ENCODE measurements around the gene PSENEN. TPM values are rescaled to one million over a fixed set of nuclear protein-coding genes. Genes with fewer than 3 reads are reported as not detected.

PSENEN gene
- total and polyA plus RNA-seq, 2 donors (not counting 1 experiment from before 2014, with no cell fraction given): 16.0 to 31.4 TPM

DNA sequence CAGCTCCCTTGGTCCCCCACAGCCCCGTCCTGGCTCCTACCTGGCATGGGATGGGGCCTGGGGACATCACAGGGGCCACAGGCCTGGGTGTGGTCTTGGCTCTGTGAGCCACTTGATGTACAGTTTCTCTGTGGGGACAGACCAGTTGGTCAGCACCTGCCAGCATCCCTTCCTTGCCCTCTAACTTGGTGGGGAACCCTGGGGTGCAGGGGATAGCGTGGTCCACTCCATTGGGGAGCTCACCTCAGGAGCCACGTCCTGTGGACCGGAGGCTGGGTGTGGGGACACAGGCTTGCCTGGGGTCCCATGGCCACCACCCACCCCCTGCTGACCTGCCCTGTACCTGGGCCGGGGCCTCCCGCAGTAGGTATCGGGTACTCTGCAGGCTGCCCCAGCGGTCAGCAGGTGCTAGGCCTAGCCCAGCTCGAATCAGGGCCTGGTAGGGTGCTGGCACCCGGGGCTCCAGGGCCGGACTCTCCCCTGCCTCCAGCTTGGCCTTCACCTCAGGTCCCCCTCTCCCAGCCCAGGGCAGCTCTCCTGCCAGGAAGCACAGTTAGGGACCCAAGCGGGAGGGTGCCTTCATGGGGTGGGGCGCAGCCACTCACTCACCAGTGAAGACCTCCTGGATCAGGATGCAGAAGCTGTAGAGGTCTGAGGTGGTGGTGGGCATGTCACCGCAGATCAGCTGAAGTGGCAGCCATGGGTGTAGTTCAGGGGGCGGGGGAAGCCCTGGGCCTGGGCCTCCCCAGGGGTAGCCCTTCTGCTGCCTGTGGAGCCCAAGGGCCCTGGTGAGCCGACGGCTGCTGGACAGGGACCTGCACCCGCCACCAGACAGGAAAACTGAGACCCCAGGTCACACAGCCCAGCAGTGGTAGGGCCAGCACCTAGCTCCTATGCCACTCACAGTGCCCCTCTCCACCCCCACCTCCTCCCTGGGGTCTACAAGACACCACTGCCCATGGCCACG, 44.8 kb downstream of the PSENEN start:
- H3K36me3 ChIP-seq (ENCODE audit: control insufficient read depth, insufficient read depth, low read length): no peaks in the 10 kb centered on the region
- H2AFZ ChIP-seq (ENCODE audit: low read length): no peak overlapping the region
- H4K20me1 ChIP-seq (ENCODE audit: control insufficient read depth, extremely low read depth, insufficient read depth, low read length): no peaks in the 10 kb centered on the region
- DNase-seq (ENCODE audit: low read depth in 2 of 2): no peak
- no peak overlapping the region for H3K9ac ChIP-seq (ENCODE audit: insufficient read depth, low read length)
- H3K4me2 ChIP-seq (ENCODE audit: extremely low read depth, insufficient read depth, low read length): no peak overlapping the region
- no peaks in the 10 kb centered on the region for H3K27me3 ChIP-seq (ENCODE audit: control insufficient read depth, insufficient read depth, low read length)
- H3K4me3 ChIP-seq (replicated peaks in 1 of 4; ENCODE audit: control extremely low read depth in 1 of 4, insufficient read depth in 1 of 4, low read depth in 3 of 4, low read length in 4 of 4): no peak overlapping the region
- no peaks in the 10 kb centered on the region for H3K9me3 ChIP-seq (ENCODE audit: control insufficient read depth, insufficient read depth, low read depth, low read length)
- H3K27ac ChIP-seq (ENCODE audit: insufficient read depth, low read length): no peak overlapping the region
- no peaks in the 10 kb centered on the region for H3K79me2 ChIP-seq (ENCODE audit: control insufficient read depth, insufficient read depth, low read length)
- TF ChIP-seq, protein P1, sequence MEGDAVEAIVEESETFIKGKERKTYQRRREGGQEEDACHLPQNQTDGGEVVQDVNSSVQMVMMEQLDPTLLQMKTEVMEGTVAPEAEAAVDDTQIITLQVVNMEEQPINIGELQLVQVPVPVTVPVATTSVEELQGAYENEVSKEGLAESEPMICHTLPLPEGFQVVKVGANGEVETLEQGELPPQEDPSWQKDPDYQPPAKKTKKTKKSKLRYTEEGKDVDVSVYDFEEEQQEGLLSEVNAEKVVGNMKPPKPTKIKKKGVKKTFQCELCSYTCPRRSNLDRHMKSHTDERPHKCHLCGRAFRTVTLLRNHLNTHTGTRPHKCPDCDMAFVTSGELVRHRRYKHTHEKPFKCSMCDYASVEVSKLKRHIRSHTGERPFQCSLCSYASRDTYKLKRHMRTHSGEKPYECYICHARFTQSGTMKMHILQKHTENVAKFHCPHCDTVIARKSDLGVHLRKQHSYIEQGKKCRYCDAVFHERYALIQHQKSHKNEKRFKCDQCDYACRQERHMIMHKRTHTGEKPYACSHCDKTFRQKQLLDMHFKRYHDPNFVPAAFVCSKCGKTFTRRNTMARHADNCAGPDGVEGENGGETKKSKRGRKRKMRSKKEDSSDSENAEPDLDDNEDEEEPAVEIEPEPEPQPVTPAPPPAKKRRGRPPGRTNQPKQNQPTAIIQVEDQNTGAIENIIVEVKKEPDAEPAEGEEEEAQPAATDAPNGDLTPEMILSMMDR (conservative IDR thresholded peaks at IDR 0.05 in 1 of 2, IDR thresholded peaks at IDR 0.05 in 1 of 2; ENCODE audit: low read depth in 1 of 2, low read length in 2 of 2): no peak
- no peak for TF ChIP-seq EZH2 (IDR thresholded peaks at IDR 0.05; ENCODE audit: low read length, missing control alignments)
- H3K4me1 ChIP-seq (ENCODE audit: control insufficient read depth, extremely low read depth, insufficient read depth, low read length): peaks cover 3% of the 10 kb centered on the region

DNA sequence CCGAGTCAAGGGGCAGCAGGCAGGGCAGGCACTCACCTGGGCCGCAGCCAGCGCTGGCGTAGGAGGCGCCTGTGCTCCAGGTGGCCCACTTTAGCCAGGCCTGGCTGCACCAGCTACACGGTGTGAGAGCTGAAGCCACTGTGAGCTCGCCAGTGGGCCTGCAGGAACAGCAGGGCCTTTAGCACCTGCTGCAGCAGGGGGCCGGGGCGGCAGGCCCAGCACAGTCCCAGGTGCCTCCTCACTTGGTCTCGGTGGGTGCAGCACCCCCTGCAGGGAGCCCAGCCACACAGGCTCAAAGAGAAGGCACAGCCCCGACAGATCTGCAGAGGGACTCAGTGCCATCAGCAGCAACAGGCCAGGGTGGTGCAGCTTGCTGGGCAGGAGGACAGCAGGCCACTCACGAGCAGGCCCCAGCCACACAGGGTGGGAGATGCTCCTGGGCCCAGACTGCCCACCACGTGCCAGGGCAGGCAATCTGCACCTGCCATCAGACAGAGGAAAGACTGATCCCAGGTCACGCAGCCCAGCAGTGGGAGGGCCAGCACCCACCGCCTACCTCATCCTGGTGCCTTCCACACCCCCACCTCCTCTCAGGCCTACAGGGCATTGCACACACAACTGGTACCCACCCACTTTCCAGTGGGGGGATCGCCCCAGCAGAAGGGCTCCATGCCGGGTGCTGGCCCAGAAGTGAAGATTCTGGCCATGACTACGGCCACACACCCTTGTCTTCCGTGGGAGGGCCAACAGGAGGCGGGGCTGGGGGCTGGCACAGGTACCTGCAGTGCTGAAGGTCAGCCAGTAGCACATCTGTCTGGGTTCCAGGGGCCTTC, 45.7 kb downstream of the PSENEN start:
- no peaks in the 10 kb centered on the region for H3K79me2 ChIP-seq (ENCODE audit: control insufficient read depth, insufficient read depth, low read length)
- H3K9me3 ChIP-seq (ENCODE audit: control insufficient read depth, insufficient read depth, low read depth, low read length): no peaks in the 10 kb centered on the region
- H3K4me2 ChIP-seq (ENCODE audit: extremely low read depth, insufficient read depth, low read length): no peak overlapping the region
- H3K27ac ChIP-seq (ENCODE audit: insufficient read depth, low read length): no peak overlapping the region
- DNase-seq (ENCODE audit: low read depth in 2 of 2): no peak
- no peaks in the 10 kb centered on the region for H3K36me3 ChIP-seq (ENCODE audit: control insufficient read depth, insufficient read depth, low read length)
- H3K4me1 ChIP-seq (ENCODE audit: control insufficient read depth, extremely low read depth, insufficient read depth, low read length): peaks cover 3% of the 10 kb centered on the region
- no peak overlapping the region for H3K9ac ChIP-seq (ENCODE audit: insufficient read depth, low read length)
- H4K20me1 ChIP-seq (ENCODE audit: control insufficient read depth, extremely low read depth, insufficient read depth, low read length): no peaks in the 10 kb centered on the region
- H2AFZ ChIP-seq (ENCODE audit: low read length): no peak overlapping the region
- no peak overlapping the region for H3K4me3 ChIP-seq (replicated peaks in 1 of 4; ENCODE audit: control extremely low read depth in 1 of 4, insufficient read depth in 1 of 4, low read depth in 3 of 4, low read length in 4 of 4)
- no peak for TF ChIP-seq EZH2 (IDR thresholded peaks at IDR 0.05; ENCODE audit: low read length, missing control alignments)
- TF ChIP-seq, protein P1 (conservative IDR thresholded peaks at IDR 0.05 in 1 of 2, IDR thresholded peaks at IDR 0.05 in 1 of 2; ENCODE audit: low read depth in 1 of 2, low read length in 2 of 2): no peak
- peaks cover 6% of the 10 kb centered on the region for H3K27me3 ChIP-seq (ENCODE audit: control insufficient read depth, insufficient read depth, low read length)

DNA sequence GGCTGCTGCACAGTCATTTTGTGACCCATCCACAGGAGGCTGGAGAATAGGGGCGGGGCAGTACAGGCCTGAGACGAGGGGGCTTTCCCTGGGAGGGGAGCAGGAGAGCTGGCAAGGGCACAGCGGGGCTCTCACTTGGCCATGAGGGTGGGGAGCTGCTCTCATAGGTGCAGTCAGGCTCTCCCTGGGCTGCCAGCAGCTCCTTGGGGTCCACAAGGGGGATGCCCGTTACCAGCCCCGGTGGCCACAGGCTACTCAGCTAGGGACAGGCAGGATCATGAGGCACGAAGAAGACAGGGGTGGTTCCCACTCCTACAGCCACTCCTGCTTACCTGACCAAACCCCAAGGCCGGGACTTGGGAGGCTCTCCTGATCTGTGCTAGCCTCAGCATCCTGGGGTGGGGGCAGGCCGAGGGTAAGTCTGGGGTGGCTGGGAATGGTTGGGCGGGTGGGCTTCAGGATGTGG, 46.4 kb downstream of the PSENEN start:
- DNase-seq (ENCODE audit: low read depth in 2 of 2): no peak
- Histone ChIP-seq H3K4me3 (replicated peaks in 1 of 4; ENCODE audit: control extremely low read depth in 1 of 4, insufficient read depth in 1 of 4, low read depth in 3 of 4, low read length in 4 of 4) (no peak overlapping the region), H3K27me3 (ENCODE audit: control insufficient read depth, insufficient read depth, low read length) (peaks cover 10% of the 10 kb centered on the region), H3K9ac (ENCODE audit: insufficient read depth, low read length) (no peak overlapping the region), H4K20me1 (ENCODE audit: control insufficient read depth, extremely low read depth, insufficient read depth, low read length) (no peaks in the 10 kb centered on the region), H3K4me1 (ENCODE audit: control insufficient read depth, extremely low read depth, insufficient read depth, low read length) (peaks cover 3% of the 10 kb centered on the region), H3K27ac (ENCODE audit: insufficient read depth, low read length) (no peak overlapping the region), H2AFZ (ENCODE audit: low read length) (no peak overlapping the region), H3K79me2 (ENCODE audit: control insufficient read depth, insufficient read depth, low read length) (no peaks in the 10 kb centered on the region), H3K9me3 (ENCODE audit: control insufficient read depth, insufficient read depth, low read depth, low read length) (no peaks in the 10 kb centered on the region), H3K36me3 (ENCODE audit: control insufficient read depth, insufficient read depth, low read length) (no peaks in the 10 kb centered on the region), H3K4me2 (ENCODE audit: extremely low read depth, insufficient read depth, low read length) (no peak overlapping the region)
- TF ChIP-seq, protein P1 (conservative IDR thresholded peaks at IDR 0.05 in 1 of 2, IDR thresholded peaks at IDR 0.05 in 1 of 2; ENCODE audit: low read depth in 1 of 2, low read length in 2 of 2): no peak

All from fibroblast of lung (primary cell).